ENCODE measurements around the gene BAMBI.

BAMBI gene

DNA sequence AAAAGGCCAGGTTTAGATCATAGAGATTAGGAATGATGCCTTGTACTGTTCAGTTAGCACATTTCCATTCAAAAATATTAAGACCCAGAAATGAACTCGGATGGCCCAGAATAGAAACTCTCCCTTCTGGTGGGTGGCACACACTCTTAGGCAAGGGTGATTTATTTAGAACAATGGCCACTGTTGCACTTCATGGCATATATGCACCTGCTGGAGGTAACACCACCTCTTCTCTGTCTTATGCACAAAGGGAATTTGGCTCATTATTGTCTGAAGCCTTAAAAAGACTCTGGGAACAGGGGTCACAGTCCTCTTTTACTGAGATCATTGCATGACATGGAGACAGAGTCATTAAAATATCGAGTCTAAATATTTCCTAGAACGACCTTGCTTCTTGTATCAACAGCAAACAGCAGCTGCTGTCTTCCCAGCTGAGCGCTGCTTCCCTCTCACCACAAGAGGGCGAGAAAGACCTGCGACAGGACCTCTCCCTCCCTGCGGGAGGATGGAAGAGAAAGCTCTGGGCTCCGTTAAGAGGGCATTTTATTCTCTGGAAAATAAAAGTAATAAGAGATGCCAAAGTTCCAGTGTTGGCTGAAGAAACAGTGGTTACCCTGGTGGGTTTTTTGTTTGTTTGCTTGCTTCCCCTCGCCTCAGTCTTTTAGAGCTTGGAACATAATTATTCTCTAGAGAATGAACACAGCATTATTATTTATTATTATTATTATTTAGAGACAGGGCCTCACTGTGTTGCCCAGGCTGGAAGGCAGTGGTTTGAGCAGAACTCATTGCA, 13.5 kb upstream of the BAMBI start:
- no peak overlapping the region for H3K4me3 ChIP-seq (replicated peaks; ENCODE audit: low read depth, low read length)
- DNase-seq (ENCODE audit: low read depth) = peak; percentile 90
- TF ChIP-seq, protein P1, sequence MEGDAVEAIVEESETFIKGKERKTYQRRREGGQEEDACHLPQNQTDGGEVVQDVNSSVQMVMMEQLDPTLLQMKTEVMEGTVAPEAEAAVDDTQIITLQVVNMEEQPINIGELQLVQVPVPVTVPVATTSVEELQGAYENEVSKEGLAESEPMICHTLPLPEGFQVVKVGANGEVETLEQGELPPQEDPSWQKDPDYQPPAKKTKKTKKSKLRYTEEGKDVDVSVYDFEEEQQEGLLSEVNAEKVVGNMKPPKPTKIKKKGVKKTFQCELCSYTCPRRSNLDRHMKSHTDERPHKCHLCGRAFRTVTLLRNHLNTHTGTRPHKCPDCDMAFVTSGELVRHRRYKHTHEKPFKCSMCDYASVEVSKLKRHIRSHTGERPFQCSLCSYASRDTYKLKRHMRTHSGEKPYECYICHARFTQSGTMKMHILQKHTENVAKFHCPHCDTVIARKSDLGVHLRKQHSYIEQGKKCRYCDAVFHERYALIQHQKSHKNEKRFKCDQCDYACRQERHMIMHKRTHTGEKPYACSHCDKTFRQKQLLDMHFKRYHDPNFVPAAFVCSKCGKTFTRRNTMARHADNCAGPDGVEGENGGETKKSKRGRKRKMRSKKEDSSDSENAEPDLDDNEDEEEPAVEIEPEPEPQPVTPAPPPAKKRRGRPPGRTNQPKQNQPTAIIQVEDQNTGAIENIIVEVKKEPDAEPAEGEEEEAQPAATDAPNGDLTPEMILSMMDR (IDR thresholded peaks at IDR 0.05; ENCODE audit: low read length, missing control alignments) = no peak

DNA sequence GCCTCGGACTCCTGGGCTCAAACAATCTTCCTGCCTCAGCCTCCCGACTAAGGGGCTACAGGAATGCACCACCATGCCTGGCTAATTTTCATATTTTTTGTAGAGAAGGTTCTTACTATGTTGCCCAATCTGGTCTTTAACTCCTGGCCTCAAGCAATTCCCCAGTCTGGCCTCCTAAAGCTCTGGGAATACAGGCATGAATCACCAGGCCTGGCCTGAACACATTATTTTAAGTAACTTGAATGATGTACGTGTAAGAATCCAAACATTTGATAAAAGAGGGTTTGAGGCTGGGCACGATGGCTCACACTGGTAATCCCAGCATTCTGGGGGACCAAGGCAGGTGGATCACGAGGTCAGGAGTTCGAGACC, 13.0 kb upstream of the BAMBI start:
- no peak overlapping the region for H3K4me3 ChIP-seq (replicated peaks; ENCODE audit: low read depth, low read length)
- TF ChIP-seq, protein P1 (IDR thresholded peaks at IDR 0.05; ENCODE audit: low read length, missing control alignments) = no peak
- peak; percentile 74 for DNase-seq (ENCODE audit: low read depth)

DNA sequence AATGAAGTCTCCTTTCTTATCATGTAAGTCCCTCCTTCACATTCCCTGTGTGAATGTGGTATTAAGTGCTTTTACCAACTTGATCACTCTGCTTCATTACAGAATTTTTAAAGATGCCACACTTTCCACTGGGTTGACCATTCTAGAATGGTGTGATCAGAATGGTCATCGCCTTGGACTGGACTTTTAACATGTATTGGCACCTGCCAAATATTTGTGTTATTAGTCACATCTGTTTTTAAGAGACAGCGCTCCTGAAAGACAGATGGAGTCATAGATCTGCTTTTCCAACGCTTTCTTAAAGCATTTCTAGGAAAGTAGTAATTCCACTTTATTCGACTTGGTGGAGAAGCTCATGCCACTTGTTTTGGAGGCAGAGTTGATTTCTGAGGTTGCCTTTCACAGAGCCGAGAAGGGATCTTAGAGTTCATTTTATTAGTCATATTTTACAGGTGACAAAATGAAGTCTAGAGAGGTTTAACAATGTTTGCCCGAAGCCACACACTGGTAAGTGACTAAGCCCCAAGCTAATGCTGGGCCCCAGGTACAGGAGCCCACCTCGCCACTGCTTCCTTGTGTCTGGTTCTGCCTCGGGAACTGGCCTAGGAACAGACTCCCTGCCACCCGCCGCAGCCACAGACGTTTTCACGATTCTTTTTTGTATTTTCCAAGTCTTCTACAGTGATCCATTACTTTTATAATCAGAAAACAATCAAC, 10.4 kb upstream of the BAMBI start:
- no peak for DNase-seq (ENCODE audit: low read depth)
- no peak overlapping the region for H3K4me3 ChIP-seq (replicated peaks; ENCODE audit: low read depth, low read length)
- TF ChIP-seq, protein P1 (IDR thresholded peaks at IDR 0.05; ENCODE audit: low read length, missing control alignments) = no peak

DNA sequence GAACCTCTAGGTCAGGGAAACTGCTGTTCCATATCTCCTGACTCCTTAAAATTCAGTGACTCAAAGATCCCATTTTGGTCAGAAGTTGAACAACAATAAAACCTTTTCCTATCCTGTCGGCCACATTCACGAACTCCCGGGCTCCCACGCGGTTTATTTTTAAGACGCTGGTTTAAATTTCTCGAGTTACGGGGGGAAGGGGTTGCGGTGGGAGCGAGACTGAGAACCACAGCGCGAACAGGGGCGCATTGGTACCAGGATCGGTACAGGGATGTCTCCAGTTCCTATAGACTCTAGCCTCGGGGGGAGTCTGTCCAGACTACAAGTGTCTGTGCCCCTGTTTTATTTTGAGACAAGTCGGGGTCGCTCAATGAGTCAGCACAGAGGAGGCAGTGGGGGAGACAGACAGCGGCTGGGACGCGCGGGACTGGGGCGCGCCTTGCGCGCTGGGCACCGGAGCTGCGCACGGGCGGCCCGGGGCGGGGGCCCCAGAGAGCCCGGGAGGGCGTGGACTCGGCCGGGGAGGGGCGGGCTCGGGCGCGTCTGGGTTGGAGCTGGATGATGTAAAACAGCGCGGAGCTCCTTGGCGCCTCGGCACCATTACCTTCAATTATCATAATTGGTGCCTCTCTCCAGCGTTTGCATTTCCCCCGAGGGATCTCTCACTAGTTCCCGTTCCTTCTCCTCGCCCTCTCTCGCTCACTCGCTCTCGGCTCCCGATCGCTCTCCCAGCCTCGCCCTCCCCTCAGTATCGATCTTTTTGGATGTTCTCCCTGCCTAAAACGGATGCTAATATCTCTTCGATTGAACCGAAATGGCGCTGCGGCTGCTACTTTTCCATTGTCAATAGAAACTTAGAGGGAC, 8.7 kb upstream of the BAMBI start:
- peak; percentile 37 for DNase-seq (ENCODE audit: low read depth)
- H3K4me3 ChIP-seq (replicated peaks; ENCODE audit: low read depth, low read length) = peak overlapping the region; percentile 57
- TF ChIP-seq, protein P1 (IDR thresholded peaks at IDR 0.05; ENCODE audit: low read length, missing control alignments) = no peak

DNA sequence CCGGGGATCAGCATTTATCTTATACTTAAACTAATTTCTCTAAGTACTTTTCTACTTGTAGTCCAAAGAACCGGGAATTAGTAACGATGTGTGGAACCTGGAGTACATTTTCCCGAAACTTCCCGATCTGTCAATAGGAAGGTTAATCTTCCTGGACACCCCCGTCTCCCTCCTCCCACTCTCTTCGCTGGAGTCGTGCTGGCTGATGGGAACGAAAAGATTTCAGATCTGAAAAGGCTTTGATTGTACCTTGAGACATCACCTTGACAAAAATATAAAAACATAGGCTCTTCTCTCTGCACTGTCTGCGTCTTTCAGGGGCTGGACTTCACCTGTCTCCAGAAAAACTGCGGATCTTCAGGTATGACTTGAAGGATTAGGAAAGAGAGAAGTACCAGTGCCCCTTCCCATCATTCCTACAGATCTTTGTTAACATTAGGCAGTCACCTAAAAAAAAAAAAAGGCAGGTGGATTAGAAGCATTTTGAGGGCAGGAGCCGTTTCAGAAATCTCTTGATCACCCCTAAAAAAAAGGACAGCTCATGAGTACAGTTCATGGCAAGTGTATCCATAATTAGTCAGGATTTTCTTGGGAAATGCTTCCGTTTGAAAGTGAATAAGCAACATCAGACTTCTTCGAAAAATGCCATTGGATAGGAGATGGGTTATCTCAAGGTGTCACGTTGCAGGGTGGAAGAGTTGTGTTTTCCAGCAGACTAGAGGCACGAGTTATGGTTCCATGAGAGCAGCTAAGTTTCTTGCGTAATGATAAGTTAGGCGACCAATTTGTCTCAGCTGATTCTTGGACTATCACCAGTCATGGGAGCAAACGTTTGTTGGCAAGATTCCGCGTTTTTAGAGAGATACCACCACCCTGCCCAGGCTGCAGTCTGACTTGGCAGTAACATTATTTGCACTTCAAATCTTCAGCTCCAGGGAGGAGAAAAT, 7.8 kb upstream of the BAMBI start:
- no peak for DNase-seq (ENCODE audit: low read depth)
- TF ChIP-seq, protein P1 (IDR thresholded peaks at IDR 0.05; ENCODE audit: low read length, missing control alignments) = no peak
- peak overlapping the region; percentile 57 for H3K4me3 ChIP-seq (replicated peaks; ENCODE audit: low read depth, low read length)

DNA sequence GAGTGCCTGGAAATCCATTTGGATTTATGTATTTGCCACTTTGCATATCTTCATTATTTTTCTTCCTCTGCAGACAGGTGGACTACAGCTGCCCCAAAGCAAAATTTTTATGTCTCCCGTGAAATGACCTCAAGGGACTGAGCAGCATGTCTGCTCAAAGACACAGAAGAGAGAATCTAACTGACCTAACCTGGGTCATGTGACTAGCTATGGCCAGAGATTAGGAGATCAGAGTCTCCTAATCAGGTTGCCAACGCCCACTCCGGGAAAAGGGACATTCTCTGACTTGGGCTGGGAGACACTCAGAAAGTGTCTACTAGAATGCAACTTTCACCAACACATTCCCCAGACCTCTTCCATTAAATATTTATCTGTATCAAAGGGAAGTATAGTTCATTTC, 2.5 kb upstream of the BAMBI start:
- no peak for DNase-seq (ENCODE audit: low read depth)
- TF ChIP-seq, protein P1 (IDR thresholded peaks at IDR 0.05; ENCODE audit: low read length, missing control alignments) = no peak

More for the DNA sequence above, 2.5 kb upstream of the BAMBI start:
- H3K4me3 ChIP-seq (replicated peaks; ENCODE audit: low read depth, low read length) = no peak overlapping the region
